Stimulated activated CD8-positive, alpha-beta memory T cell treated with anti-CD3 and anti-CD28 coated beads, Interleukin-12 subunit alpha, Interleukin-12 subunit beta, amount 100 ng/mL, for 24 hours (primary cell): ENCODE data around the gene KLHL21.

ENCODE experiments used
- DNase-seq: peaks from one replicate; pipeline ENCODE4 v3.0.0-alpha.2; 2020; ENCODE audit errors: extremely low read depth

KLHL21 gene

DNA sequence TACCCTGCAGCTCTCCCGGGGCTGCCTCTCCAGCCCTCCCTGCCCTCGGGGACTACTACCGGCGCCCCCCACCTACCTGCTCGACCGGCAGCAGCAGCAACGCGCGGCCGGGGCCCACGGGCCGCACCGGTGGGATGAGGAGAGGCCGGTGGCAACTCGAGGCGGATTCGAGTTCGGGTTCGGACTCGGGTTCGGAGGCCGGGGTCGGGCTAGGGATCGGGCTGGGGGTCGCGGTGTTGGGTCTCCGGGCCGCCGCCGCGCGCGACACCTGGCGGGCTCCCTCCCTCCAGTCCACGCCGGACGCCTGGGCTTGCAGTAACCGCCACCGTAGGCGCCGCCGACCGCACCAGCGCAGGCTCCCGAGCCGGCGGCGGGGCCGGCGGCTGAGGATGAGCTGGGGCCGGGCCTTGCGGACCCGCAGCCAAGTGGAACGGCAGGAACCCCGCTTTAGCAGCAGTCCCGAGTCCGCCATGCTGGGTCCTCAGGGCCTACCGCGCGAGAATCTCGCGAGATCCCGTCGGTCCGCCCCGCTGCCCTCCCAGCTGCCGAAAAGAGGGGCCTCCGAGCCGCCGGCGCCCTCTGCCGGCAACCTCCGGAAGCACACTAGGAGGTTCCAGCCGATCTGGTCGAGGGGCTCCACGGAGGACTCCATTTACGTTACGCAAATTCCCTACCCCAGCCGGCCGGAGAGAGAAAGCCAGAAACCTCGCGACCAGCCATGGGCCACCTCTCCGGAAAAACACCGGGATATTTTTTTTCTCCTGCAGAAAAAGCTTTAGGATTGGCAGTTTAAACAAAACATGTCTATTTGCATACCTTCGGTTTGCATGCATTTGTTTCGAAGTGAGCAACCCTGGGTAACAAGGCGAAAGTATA lies 48.4 kb downstream of the KLHL21 start, which contains the start of gene NOL9:
Gene NOL9 (minus strand): TSS at position 483 of the 876 bp plus-strand sequence. CDS start 11 bp downstream, at position 472.
- peak; percentile 85 for DNase-seq

DNA sequence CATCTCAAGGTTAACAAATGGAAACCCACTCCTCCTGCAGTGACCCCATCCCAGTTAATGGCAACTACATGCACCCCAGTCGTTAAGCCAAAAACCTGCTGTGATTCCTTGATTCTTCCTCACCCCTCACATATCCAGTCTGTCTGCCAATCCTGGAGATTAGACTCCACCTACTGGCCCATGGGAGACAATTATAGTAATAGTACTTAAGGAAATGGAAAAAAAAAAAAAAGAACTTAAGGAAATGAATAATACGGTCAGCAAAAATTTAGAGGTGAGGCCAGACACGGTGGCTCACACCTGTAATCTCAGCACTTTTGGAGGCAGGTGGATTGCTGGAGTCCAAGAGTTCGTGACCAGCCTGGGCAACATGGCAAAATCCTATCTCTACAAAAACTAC lies 55.4 kb downstream of the KLHL21 start:
- no peak for DNase-seq

DNA sequence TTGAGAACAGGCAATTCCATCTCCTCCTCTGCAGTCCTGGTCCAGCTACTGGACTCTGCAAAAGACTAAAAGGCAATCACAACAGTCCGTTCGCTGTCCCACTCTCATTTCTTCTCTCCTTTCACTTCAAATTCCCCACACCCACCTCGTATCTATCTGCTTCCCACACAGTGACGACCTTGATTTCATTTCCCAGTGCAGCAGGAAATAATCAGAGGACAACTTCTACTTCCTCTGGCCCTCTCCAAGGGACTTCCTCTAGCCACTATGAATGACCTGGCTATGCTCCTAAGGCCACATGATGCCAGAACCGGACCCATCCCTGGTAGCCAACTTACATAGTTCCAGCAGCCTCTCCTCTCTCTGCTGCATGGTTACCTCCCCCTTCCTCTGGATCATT lies 56.3 kb downstream of the KLHL21 start:
- no peak for DNase-seq

DNA sequence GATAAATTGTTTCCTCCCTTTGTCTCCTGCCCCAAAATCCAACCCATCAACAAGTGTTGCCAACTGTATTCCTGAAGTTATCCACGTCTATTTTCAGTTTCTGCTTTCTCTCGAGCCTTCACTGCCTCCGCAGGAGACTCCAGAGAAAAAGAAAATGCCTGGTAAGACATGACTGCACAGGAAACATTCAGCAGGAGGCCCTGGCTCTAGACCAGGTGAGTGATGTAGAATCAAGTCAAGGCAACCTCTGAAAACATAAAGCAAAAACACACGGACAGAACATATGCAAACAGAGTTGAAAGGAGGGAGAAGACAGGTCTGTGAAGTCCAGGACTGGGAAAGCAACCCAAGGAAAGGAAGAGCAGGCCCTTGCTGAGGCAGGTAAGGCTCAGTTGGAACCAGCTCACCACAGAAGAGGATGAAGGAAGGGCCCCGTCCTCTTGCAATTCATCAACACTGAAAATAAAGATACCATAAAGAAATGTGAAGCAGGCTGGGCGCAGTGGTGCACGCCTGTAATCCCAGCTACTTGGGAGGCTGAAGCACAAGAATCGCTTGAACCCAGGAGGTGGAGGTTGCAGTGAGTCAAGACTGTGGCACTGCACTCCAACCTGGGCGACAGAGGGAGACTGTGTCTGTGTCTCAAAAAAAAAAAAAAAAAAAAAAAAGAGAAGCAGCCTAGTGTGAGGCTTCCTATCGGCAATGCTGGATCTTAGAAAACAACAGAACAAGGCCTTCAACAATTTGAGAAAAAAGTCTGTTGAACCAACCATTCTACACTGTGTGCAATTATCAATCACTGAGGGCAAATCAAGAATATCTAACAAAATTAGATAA lies 57.2 kb downstream of the KLHL21 start:
- DNase-seq: no peak

DNA sequence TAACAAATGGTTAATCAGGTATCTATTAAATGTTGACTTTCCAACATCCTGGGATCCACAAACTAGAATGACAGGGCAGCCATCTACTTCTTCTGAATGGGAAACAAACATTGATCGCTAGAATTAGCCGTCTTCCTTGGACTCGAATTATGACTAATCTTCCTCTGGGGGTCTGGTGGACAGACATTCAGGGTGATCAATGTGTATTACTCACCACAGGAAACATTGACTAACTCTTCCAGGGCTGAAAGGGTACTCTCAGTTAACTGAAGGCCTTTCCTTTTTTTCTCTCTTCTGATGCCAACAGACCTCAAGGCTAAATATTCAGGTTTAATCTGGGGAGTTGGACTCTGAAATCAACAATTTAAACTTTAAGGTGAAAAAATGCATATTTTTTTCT lies 57.8 kb downstream of the KLHL21 start:
- DNase-seq: no peak
